HG03521 (cell line): Measurements from ENCODE around the gene CFAP161.

ENCODE experiments used
- ATAC-seq: cut with Tn5 transposase; IDR thresholded peaks from one replicate; pipeline ENCODE4 v1.9.1; 2021; ENCODE audit warnings: mild to moderate bottlenecking, moderate library complexity; ENCODE audit not compliant: unreplicated experiment

CFAP161 gene

GRCh38 chr15:81182031-81182755, 48.1 kb downstream of the CFAP161 start:
- ATAC-seq: no peak

GRCh38 chr15:81182756-81183438, 48.8 kb downstream of the CFAP161 start:
- no peak for ATAC-seq

GRCh38 chr15:81183439-81183775, 49.3 kb downstream of the CFAP161 start:
- no peak for ATAC-seq

DNA sequence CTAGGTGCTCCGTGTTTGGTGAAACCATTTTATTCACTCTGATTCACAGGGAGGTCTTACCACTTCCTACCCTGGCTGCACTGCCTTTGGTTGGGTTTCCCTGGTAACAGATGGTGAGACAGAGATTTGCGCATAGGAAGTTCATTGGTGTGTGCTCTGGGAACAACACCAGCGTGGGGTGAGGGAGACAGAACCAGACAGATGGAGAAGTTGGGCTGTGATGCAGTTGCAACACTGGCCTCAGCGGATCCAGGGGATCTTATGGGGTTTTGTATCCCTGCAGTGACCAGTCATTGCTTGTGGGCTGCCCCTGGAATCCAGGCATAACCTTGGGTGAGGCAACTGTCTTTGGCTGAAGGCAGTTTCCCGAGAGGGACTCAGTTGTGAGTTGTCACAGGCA, 50.1 kb downstream of the CFAP161 start:
- no peak for ATAC-seq

- ATAC-seq: no peak
Observed at GRCh38 chr15:81185631-81186295, 51.7 kb downstream of the CFAP161 start.

DNA sequence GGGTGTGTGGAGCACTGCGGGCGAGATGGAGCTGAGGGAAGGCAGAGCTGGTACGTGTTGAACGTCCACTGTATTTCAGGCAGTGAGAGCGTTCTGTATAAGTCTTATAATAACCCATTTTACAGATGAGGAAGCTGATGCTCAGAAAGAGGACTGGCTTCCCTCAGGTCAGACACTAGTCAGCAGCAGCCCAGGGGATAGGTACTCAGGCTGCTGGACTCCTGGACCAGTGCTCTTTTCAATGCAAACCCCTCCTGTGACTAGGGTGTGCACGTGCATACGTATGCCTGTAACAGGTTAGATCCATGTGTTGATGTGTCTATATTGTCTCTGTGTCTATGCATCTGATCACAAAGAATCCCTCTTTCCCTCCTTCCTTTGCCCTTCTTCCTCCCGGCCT, 54.3 kb downstream of the CFAP161 start:
- no peak for ATAC-seq

DNA sequence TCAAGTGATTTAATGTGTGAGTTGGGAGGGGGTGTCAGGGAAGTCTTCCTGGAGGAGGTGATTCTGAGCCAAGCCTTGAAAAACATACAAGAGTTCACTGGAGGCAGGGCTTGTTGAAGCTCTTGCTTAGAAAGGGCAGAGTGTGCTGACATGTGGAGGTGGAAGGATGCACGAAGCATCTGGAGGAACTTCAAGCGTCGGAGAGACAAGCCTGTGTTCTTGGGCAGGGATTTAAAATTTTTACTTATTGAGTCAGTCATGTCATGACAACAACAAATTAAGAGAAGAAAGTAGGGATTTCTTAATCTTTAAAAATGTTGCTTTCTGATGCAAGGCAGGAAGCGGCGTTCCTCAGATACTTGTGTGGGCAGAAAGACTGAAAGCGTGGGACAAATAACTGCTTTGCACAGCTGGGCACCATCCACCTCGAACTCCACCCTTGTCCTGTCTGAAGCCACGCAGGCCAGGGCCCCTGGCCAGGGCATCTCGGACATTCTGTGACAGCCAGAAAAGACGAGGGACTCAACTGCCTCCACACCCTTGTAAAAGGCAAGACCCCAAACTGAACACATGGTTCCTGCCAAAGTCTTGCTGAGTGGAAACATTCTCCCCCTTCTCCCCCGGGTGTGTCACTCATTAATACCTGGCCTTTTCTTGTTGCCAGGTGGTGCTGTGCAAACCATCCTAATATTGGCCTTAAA, 55.7 kb downstream of the CFAP161 start:
- ATAC-seq: no peak

- ATAC-seq: no peak
Observed at GRCh38 chr15:81190922-81191507, 56.9 kb downstream of the CFAP161 start.

DNA sequence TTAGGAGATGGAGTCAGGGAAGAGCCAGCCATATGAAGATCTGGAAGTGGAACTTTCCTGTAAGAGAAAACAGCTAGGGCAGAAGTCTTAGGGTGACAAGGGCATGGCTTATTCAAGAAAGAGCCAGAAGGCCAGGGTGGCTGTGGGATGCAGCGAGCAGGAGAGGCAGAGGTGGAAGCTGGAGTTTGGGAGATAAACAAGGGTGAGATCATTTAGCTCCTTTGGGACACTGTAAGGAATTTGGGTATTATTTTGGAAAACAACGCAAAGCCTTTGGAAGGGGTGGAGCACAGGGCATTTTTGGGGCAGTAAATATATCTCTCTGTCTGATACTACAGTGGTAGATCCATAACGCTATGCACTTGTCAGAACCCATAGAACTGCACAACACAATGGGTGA, 57.6 kb downstream of the CFAP161 start:
- no peak for ATAC-seq

GRCh38 chr15:81194723-81195122, 60.7 kb downstream of the CFAP161 start:
- ATAC-seq: no peak

DNA sequence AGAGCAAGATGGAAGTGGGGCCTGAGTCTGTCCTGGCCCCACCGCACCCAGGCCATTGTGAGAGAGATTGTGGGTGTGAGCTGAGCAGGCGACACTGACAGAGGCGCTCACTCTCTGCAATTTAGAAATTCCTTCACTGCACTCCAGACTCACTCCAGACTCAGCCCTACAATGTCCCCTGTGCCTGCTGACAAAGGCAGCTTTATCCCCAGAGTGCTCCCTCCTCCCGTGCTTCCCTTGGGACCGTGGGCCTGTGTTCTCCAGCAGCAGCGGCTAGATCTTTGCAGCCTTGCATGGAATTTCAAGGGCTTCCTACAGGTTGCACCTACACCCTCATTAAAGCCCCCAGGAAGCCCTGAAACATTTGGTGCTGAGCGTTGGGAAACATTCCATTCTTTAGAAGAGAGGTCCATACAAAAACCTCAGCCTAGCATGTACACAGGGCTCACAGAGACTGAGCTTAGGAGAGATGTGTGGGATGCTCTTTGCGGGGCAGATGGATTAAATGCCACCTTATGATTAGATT, 61.3 kb downstream of the CFAP161 start:
- no peak for ATAC-seq

GRCh38 chr15:81196576-81197254, 62.6 kb downstream of the CFAP161 start, which contains the start of gene IL16:
TSS of gene IL16 (plus strand) at chr15:81196879. CDS start at chr15:81225400, 28,521 bp downstream.
- ATAC-seq: no peak

GRCh38 chr15:81197255-81197630, 63.2 kb downstream of the CFAP161 start:
- ATAC-seq: no peak

- no peak for ATAC-seq
Observed at GRCh38 chr15:81197688-81198281, 63.7 kb downstream of the CFAP161 start.
